Nephron (organoid): ENCODE data around the gene PPWD1.
"Not testable (repeated sequence)": the region's sequence is repeated elsewhere in the genome, so short reads cannot be mapped to it uniquely, and the experiment has no call there.

Experiments used
- H3K27ac Mint-ChIP-seq, 3 experiments: 2 replicates each; pipeline ENCODE4 v1.8.0; 2020; ENCODE audit warnings: mixed read lengths in 3 of 3, mild to moderate bottlenecking in 2 of 3, moderate library complexity in 1 of 3
- H3K27me3 Mint-ChIP-seq: 2 replicates; pipeline ENCODE4 v1.8.0; 2021; ENCODE audit warnings: low read depth, mild to moderate bottlenecking, moderate library complexity, mixed read lengths
- H3K36me3 Mint-ChIP-seq: 2 replicates; pipeline ENCODE4 v1.8.0; 2020; ENCODE audit warnings: low read depth, mixed read lengths
- H3K4me1 Mint-ChIP-seq: 2 replicates; pipeline ENCODE4 v1.8.0; 2020; ENCODE audit warnings: mixed read lengths
- H3K4me3 Mint-ChIP-seq, 3 experiments: 2 replicates each; pipeline ENCODE4 v1.8.0; 2020; ENCODE audit warnings: mild to moderate bottlenecking in 3 of 3, mixed read lengths in 3 of 3, moderate library complexity in 2 of 3
- H3K9me3 Mint-ChIP-seq: 2 replicates; pipeline ENCODE4 v1.8.0; 2020; ENCODE audit warnings: mixed read lengths
- TF ChIP-seq, protein P1 (sequence below), 3 experiments: fragments of 200-600 bp; sonication (generic); IDR thresholded peaks; one replicate each; pipeline ENCODE4 v1.5.0; 2021; ENCODE audit warnings: antibody characterized with exemption in 3 of 3; ENCODE audit not compliant: unreplicated experiment in 3 of 3

The PPWD1 gene

GRCh38 chr5:65556718-65557117 lies 6.4 kb upstream of the PPWD1 start:
- Mint-ChIP-seq H3K9me3 (no peaks in the 10 kb centered on the region), H3K4me3 (no peak overlapping the region), H3K4me1 (peaks cover 1% of the 10 kb centered on the region), H3K27ac (no peak overlapping the region), H3K36me3 (peaks cover 14% of the 10 kb centered on the region), H3K27me3 (no peaks in the 10 kb centered on the region)
- TF ChIP-seq, protein P1, sequence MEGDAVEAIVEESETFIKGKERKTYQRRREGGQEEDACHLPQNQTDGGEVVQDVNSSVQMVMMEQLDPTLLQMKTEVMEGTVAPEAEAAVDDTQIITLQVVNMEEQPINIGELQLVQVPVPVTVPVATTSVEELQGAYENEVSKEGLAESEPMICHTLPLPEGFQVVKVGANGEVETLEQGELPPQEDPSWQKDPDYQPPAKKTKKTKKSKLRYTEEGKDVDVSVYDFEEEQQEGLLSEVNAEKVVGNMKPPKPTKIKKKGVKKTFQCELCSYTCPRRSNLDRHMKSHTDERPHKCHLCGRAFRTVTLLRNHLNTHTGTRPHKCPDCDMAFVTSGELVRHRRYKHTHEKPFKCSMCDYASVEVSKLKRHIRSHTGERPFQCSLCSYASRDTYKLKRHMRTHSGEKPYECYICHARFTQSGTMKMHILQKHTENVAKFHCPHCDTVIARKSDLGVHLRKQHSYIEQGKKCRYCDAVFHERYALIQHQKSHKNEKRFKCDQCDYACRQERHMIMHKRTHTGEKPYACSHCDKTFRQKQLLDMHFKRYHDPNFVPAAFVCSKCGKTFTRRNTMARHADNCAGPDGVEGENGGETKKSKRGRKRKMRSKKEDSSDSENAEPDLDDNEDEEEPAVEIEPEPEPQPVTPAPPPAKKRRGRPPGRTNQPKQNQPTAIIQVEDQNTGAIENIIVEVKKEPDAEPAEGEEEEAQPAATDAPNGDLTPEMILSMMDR (IDR thresholded peaks at IDR 0.05; ENCODE audit: unreplicated experiment in 3 of 3): no peak

GRCh38 chr5:65563777-65564176 lies 681 bp downstream of the PPWD1 start:
- Mint-ChIP-seq H3K36me3 (peaks cover 6% of the 10 kb centered on the region), H3K4me1 (peaks cover 33% of the 10 kb centered on the region), H3K9me3 (no peaks in the 10 kb centered on the region), H3K4me3 (peak overlapping the region; percentile 95 to 96 (median 95)), H3K27ac (peak overlapping the region; percentile 90 to 97 (median 96)), H3K27me3 (no peaks in the 10 kb centered on the region)
- TF ChIP-seq, protein P1 (IDR thresholded peaks at IDR 0.05; ENCODE audit: unreplicated experiment in 3 of 3): no peak

- H3K36me3 Mint-ChIP-seq: peaks cover 11% of the 10 kb centered on the region
- peak overlapping the region; percentile 27 to 71 (median 29) for H3K4me3 Mint-ChIP-seq
- H3K4me1 Mint-ChIP-seq: peaks cover 33% of the 10 kb centered on the region
- TF ChIP-seq, protein P1 (IDR thresholded peaks at IDR 0.05; ENCODE audit: unreplicated experiment in 3 of 3): no peak
- H3K27ac Mint-ChIP-seq: no peak overlapping the region
- no peaks in the 10 kb centered on the region for H3K27me3 Mint-ChIP-seq
- H3K9me3 Mint-ChIP-seq: no peaks in the 10 kb centered on the region
Observed at GRCh38 chr5:65566505-65566904, 3.4 kb downstream of the PPWD1 start.

- Mint-ChIP-seq H3K4me1 (no peaks in the 10 kb centered on the region), H3K36me3 (peaks cover 25% of the 10 kb centered on the region), H3K9me3 (no peaks in the 10 kb centered on the region), H3K27ac (no peak overlapping the region), H3K4me3 (no peak overlapping the region), H3K27me3 (no peaks in the 10 kb centered on the region)
- TF ChIP-seq, protein P1 (IDR thresholded peaks at IDR 0.05; ENCODE audit: unreplicated experiment in 3 of 3): no peak
Observed at GRCh38 chr5:65570598-65571226, 7.6 kb downstream of the PPWD1 start.

DNA sequence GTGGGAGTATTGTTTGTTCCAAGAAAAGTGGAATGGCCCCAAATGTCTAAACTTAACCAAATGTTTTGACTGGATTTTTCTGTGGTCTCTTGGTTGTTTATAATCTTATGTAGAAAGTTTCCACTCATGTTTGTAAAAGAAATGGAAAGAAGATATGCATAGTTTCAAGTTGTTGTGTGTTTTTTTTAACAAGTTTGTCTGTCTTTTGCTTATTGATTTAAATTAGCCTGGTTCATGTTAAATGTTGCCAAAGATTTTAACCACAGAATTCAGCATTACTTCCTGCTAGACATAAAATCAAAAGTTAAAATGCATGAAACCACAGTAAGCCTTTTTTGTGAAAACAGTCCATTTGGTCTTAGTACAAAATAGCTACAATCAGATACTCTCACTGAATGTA lies 14.0 kb downstream of the PPWD1 start:
- TF ChIP-seq, protein P1 (IDR thresholded peaks at IDR 0.05; ENCODE audit: unreplicated experiment in 3 of 3): no peak
- no peaks in the 10 kb centered on the region for H3K27me3 Mint-ChIP-seq
- H3K36me3 Mint-ChIP-seq: peaks cover 48% of the 10 kb centered on the region

DNA sequence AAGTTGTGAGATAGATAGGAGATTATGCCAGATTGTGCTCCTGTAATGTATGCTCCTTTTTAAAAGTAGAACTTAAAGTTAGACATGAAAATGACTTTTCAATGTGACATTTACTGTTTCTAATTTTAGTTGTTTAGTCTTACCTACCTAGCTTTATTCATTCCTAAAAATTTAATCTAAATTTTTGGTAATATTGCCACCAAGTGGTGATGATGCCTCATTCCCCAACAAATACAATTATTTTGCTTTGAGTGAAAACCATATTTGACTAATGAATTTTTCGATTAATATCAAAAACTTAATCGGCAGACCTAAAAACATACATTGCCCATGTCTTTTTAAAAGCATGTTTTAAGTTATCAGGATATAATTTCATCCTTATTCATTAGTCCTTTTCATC lies 25.6 kb downstream of the PPWD1 start:
- H3K36me3 Mint-ChIP-seq: peaks cover 46% of the 10 kb centered on the region
- no peak overlapping the region for H3K4me3 Mint-ChIP-seq
- TF ChIP-seq, protein P1 (IDR thresholded peaks at IDR 0.05; ENCODE audit: unreplicated experiment in 3 of 3): no peak
- H3K9me3 Mint-ChIP-seq: no peaks in the 10 kb centered on the region
- no peaks in the 10 kb centered on the region for H3K27me3 Mint-ChIP-seq
- H3K4me1 Mint-ChIP-seq: no peaks in the 10 kb centered on the region
- no peak overlapping the region for H3K27ac Mint-ChIP-seq

More for the DNA sequence above, 14.0 kb downstream of the PPWD1 start:
- H3K27ac Mint-ChIP-seq: no peak overlapping the region
- no peak overlapping the region for H3K4me3 Mint-ChIP-seq
- no peaks in the 10 kb centered on the region for H3K4me1 Mint-ChIP-seq
- H3K9me3 Mint-ChIP-seq: no peaks in the 10 kb centered on the region

GRCh38 chr5:65601761-65602160 lies 38.7 kb downstream of the PPWD1 start:
- not testable (repeated sequence) for H3K4me1 Mint-ChIP-seq, H3K27me3 Mint-ChIP-seq, H3K4me3 Mint-ChIP-seq

More at GRCh38 chr5:65601761-65602160, 38.7 kb downstream of the PPWD1 start:
- peaks cover 29% of the 10 kb centered on the region for H3K9me3 Mint-ChIP-seq
- H3K27ac Mint-ChIP-seq: not testable (repeated sequence)
- H3K36me3 Mint-ChIP-seq: peaks cover 96% of the 10 kb centered on the region
